GM12872 (cell line): ENCODE measurements around the gene MAP3K2.

Source experiments
- CTCF ChIP-seq: IDR thresholded peaks from 3 replicates; pipeline ENCODE4 v1.5.1; 2011; ENCODE audit warnings: low read depth, mild to moderate bottlenecking, low read length, moderate library complexity; ENCODE audit not compliant: insufficient read depth

MAP3K2 gene

DNA sequence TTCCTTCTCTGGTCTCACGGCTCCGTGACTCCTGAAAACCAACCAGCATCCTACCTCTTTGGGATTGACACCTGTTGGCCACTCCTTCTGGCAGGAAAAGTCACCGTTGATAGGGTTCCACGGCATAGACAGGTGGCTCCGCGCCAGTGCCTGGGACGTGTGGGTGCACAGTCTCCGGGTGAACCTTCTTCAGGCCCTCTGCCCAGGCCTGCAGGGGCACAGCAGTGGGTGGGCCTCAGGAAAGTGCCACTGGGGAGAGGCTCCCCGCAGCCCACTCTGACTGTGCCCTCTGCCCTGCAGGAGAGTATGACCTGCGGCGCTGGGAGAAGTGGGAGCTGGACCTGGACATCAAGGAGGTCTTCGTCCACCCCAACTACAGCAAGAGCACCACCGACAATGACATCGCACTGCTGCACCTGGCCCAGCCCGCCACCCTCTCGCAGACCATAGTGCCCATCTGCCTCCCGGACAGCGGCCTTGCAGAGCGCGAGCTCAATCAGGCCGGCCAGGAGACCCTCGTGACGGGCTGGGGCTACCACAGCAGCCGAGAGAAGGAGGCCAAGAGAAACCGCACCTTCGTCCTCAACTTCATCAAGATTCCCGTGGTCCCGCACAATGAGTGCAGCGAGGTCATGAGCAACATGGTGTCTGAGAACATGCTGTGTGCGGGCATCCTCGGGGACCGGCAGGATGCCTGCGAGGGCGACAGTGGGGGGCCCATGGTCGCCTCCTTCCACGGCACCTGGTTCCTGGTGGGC lies 40.5 kb upstream of the MAP3K2 start:
- TF ChIP-seq CTCF, result no peak

GRCh38 chr2:127427376-127428056 lies 39.7 kb upstream of the MAP3K2 start:
- no peak for TF ChIP-seq CTCF

GRCh38 chr2:127426501-127427354 lies 39.0 kb upstream of the MAP3K2 start:
- TF ChIP-seq CTCF, result no peak

- no peak for TF ChIP-seq CTCF
These were observed 38.0 kb upstream of the MAP3K2 start for GRCh38 chr2:127425540-127426490.

- no peak for TF ChIP-seq CTCF
These were observed 37.1 kb upstream of the MAP3K2 start for GRCh38 chr2:127424598-127425520.

GRCh38 chr2:127423880-127424279 lies 36.1 kb upstream of the MAP3K2 start:
- TF ChIP-seq CTCF, result no peak
